SHP77 (cell line): ENCODE results near the gene ZCCHC12.

ENCODE experiments used
- DNase-seq, 2 experiments: peaks; one replicate each; lab custom pipeline; 2025; lab: John Stamatoyannopoulos, UW

The ZCCHC12 gene

DNA sequence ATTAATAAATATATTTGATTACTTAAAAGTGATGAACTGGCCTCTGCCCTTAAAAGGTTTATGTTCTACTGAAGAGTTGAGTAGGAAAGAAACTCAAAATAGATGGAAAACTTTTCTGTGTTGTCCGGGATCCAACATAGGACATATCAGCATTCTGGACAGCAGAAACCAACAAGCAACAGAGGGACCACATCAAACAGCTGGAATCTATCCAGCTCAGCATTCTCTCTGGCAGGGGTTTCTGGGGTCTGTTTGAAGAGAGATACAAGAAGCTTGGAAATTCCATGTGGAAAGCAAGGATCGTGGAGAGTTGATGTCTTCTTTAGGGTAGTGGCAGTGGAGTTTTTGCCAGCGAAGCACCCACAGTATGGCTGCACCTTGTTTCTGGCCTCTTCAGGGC lies 43.6 kb downstream of the ZCCHC12 start:
- DNase-seq: no peak

DNA sequence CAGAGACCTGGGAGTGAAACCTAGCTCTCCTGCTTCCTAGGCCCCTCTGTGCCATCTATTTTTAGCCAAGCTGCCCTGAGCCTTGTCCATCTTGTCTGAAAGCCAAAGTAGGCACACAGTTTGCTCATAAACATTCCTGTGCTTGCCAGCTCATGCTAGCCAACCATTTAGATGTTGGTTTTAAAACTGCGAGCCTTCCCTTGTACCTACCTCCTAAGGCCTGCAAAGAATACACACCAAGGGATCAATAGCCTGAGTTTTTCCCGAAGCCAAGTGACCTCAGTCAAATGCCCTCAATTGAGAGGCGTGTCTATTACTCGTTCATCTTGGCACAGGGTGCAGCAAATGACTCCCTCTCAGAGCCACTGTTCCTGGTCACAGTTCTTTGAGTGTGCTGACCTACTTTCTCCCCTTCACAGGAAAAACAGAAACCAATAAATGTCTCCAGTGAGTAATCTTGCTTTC lies 48.5 kb downstream of the ZCCHC12 start:
- no peak for DNase-seq
